H1 (cell line): ENCODE data around the gene TXNRD2. TPM values are rescaled to one million over a fixed set of nuclear protein-coding genes. Genes with fewer than 3 reads are reported as not detected.

Experiments
- BCL11A ChIP-seq, 2 experiments: IDR thresholded peaks; one replicate each; pipeline ENCODE4 v1.6.1; 2011; ENCODE audit warnings: low read depth in 2 of 2, low read length in 2 of 2, mild to moderate bottlenecking in 2 of 2
- CHD2 ChIP-seq: IDR thresholded peaks from 2 replicates; pipeline ENCODE4 v1.6.1; 2012; ENCODE audit warnings: low read length, improper control_type of control experiment
- EGR1 ChIP-seq: IDR thresholded peaks from 2 replicates; pipeline ENCODE4 v1.6.1; 2011; ENCODE audit warnings: low read depth, low read length, borderline replicate concordance
- EZH2 ChIP-seq: fragments of 200-600 bp; sonication (generic); IDR thresholded peaks from 2 replicates; pipeline ENCODE4 v1.7.1; 2012; ENCODE audit warnings: low read depth, mild to moderate bottlenecking, moderate library complexity, low read length, inconsistent platforms; ENCODE audit not compliant: severe bottlenecking
- GABPA ChIP-seq: IDR thresholded peaks from 2 replicates; pipeline ENCODE4 v1.6.1; 2011; ENCODE audit warnings: mild to moderate bottlenecking, low read length, moderate library complexity, borderline replicate concordance; ENCODE audit not compliant: insufficient read depth
- MAFK ChIP-seq: IDR thresholded peaks from 2 replicates; pipeline ENCODE4 v1.6.1; 2012; ENCODE audit warnings: low read depth, mild to moderate bottlenecking, improper control_type of control experiment, low read length
- RBBP5 ChIP-seq: IDR thresholded peaks from 2 replicates; pipeline ENCODE4 v1.7.1; 2012; ENCODE audit warnings: low read depth, mild to moderate bottlenecking, inconsistent platforms, low read length, moderate library complexity, borderline replicate concordance
- SAP30 ChIP-seq: fragments of 300-600 bp; sonication (generic); IDR thresholded peaks from 2 replicates; pipeline ENCODE4 v1.7.1; 2012; ENCODE audit warnings: low read length, moderate library complexity, mild to moderate bottlenecking, inconsistent platforms; ENCODE audit not compliant: insufficient read depth, insufficient replicate concordance
- TEAD4 ChIP-seq: IDR thresholded peaks from 2 replicates; pipeline ENCODE4 v1.6.1; 2012; ENCODE audit warnings: low read depth, low read length, inconsistent platforms, mixed read lengths
- ZNF274 ChIP-seq: IDR thresholded peaks from 2 replicates; pipeline ENCODE4 v1.7.0; 2012; ENCODE audit warnings: low read length, borderline replicate concordance; ENCODE audit errors: extremely low read depth
- polyA plus RNA-seq, 7 experiments: library from polyadenylated mRNA; depleted of rRNA in 3 of 7; stranded (reverse) in 5 of 7; unstranded in 2 of 7; fragments of >200 nt in 5 of 7; fragments of 200-250 nt in 2 of 7; gene quantifications; 1 replicate in 5 of 7; 2 replicates in 1 of 7; 4 replicates in 1 of 7; pipeline versions ENCODE4 v1.2.1 to v1.2.3, GENCODE V29; 2011 to 2013; ENCODE audit warnings: missing spikeins in 2 of 7, mixed read lengths in 2 of 7
- total RNA-seq: library from RNA; stranded (reverse); fragmentation: NEBNext Ultra II Directional; extraction: Animal tissue kit (Norgen Biotek cat#: 25700); gene quantifications from 2 replicates; pipeline ENCODE4 v1.2.1, GENCODE V29; 2021
- TF ChIP-seq, protein P1 (sequence below): IDR thresholded peaks from 2 replicates; pipeline ENCODE4 v1.6.1; 2011; ENCODE audit warnings: low read depth, mild to moderate bottlenecking, low read length; ENCODE audit not compliant: insufficient read depth

TXNRD2 gene
- total and polyA plus RNA-seq, 2 of the 8 experiments (the other 6 are each of a cell fraction or from before 2014, with no cell fraction given): 14.8 to 21.9 TPM

DNA sequence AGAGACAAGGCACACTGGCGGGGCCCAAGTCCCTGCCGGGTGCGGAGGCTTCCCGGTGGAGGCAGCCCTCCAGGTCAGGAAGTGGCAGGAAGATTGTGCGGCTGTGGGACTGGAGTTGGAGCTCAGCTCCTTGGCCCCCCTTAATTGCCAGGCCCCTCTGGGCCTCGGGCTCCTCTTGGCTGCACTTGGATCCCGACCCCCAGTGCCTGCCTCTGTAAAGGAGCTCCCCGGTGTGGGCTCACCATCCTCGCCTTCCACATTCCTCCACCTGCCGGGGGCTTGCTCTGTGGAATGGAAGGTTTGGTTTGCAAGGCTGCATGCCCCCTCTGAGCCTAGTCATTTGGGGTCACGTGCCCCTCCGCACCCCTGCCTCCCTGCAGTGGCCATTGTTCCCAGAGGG is 38.1 kb downstream of the TXNRD2 start (continued):
- TF ChIP-seq EZH2: no peak
- no peak for TF ChIP-seq EGR1
- TF ChIP-seq RBBP5: no peak
- no peak for TF ChIP-seq TEAD4
- TF ChIP-seq GABPA: no peak
- TF ChIP-seq ZNF274: no peak
- no peak for TF ChIP-seq CHD2
- no peak for TF ChIP-seq BCL11A (IDR thresholded peaks at IDR 0.05; ENCODE audit: low read depth in 2 of 2, low read length in 2 of 2)
- TF ChIP-seq SAP30: no peak
- no peak for TF ChIP-seq MAFK
- TF ChIP-seq, protein P1, sequence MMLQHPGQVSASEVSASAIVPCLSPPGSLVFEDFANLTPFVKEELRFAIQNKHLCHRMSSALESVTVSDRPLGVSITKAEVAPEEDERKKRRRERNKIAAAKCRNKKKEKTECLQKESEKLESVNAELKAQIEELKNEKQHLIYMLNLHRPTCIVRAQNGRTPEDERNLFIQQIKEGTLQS: no peak
